ENCODE measurements around the gene EDC4. TPM values are rescaled to one million over a fixed set of nuclear protein-coding genes. Genes with fewer than 3 reads are reported as not detected.

The EDC4 gene
- total and polyA plus RNA-seq, 2 of the 13 experiments (the other 11 are each of a cell fraction or from before 2014, with no cell fraction given), result 51.4 to 59.1 TPM

DNA sequence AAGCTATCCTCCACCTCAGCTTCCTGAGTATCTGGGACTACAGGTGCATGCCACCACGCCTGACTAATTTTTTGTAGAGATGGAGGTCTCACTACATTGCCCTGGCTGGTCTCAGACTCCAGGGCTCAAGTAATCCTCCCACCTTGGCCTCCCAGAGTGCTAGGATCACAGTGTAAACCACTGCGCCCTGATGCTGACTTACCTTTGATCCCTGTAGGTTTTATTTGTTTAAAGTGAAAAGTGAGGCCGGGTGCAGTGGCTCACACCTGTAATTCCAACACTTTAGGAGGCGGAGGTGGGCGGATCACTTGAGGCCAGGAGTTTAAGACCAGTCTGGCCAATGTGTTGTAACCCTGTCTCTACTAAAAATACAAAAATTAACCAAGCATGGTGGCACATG, 28.9 kb downstream of the EDC4 start (continued):
- TF ChIP-seq AHDC1 (CRISPR knock-in tag; IDR thresholded peaks at IDR 0.05; ENCODE audit: borderline replicate concordance), result no peak
- peak; percentile 39; the same call in 1 of the 2 replicates for TF ChIP-seq HNF4G (IDR thresholded peaks at IDR 0.05; ENCODE audit: borderline replicate concordance, low read depth, low read length)
- no peak; the same call in 1 of the 2 replicates for TF ChIP-seq HNF4G (CRISPR knock-in tag; IDR thresholded peaks at IDR 0.05; ENCODE audit: borderline replicate concordance, low read depth)
- TF ChIP-seq ZC3H13 (CRISPR knock-in tag; IDR thresholded peaks at IDR 0.05), result no peak
- no peak for TF ChIP-seq ATF1 (CRISPR knock-in tag; IDR thresholded peaks at IDR 0.05)
- no peak for TF ChIP-seq RAD51 (IDR thresholded peaks at IDR 0.05; ENCODE audit: borderline replicate concordance)
- TF ChIP-seq KDM5B (CRISPR knock-in tag; IDR thresholded peaks at IDR 0.05; ENCODE audit: borderline replicate concordance), result no peak
- peak; percentile 41 for TF ChIP-seq PAXIP1 (CRISPR knock-in tag; conservative IDR thresholded peaks at IDR 0.05)
- TF ChIP-seq TBP (CRISPR knock-in tag; IDR thresholded peaks at IDR 0.05), result no peak
- TF ChIP-seq RCOR2 (CRISPR knock-in tag; IDR thresholded peaks at IDR 0.05), result no peak
- TF ChIP-seq TBX2 (CRISPR knock-in tag; IDR thresholded peaks at IDR 0.05; ENCODE audit: borderline replicate concordance), result peak; percentile 87
- TF ChIP-seq FLYWCH1 (CRISPR knock-in tag; IDR thresholded peaks at IDR 0.05), result no peak
- no peak for TF ChIP-seq MAZ (IDR thresholded peaks at IDR 0.05; ENCODE audit: borderline replicate concordance, low read depth, low read length)
- no peak for TF ChIP-seq MAZ (CRISPR knock-in tag; IDR thresholded peaks at IDR 0.05; ENCODE audit: low read depth)
- no peak for TF ChIP-seq PTBP1 (IDR thresholded peaks at IDR 0.05; ENCODE audit: low read depth, low read length, poor library complexity, severe bottlenecking)
- TF ChIP-seq, protein P1, sequence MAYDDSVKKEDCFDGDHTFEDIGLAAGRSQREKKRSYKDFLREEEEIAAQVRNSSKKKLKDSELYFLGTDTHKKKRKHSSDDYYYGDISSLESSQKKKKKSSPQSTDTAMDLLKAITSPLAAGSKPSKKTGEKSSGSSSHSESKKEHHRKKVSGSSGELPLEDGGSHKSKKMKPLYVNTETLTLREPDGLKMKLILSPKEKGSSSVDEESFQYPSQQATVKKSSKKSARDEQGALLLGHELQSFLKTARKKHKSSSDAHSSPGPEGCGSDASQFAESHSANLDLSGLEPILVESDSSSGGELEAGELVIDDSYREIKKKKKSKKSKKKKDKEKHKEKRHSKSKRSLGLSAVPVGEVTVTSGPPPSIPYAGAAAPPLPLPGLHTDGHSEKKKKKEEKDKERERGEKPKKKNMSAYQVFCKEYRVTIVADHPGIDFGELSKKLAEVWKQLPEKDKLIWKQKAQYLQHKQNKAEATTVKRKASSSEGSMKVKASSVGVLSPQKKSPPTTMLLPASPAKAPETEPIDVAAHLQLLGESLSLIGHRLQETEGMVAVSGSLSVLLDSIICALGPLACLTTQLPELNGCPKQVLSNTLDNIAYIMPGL (CRISPR knock-in tag; IDR thresholded peaks at IDR 0.05; ENCODE audit: borderline replicate concordance in 1 of 2, low read depth in 1 of 2), result no peak
- no peak for TF ChIP-seq ZNF570 (CRISPR knock-in tag; IDR thresholded peaks at IDR 0.05; ENCODE audit: borderline replicate concordance)
- TF ChIP-seq CERS6 (CRISPR knock-in tag; IDR thresholded peaks at IDR 0.05), result no peak
